IPS DF 6.9 (cell line): Measurements from ENCODE around the gene ATRNL1.
"Not testable (repeated sequence)": the region's sequence is repeated elsewhere in the genome, so short reads cannot be mapped to it uniquely, and the experiment has no call there.

ENCODE experiments used
- DNase-seq: peaks from one replicate; pipeline ENCODE4 v3.0.0-alpha.2; 2013; ENCODE audit warnings: low read depth, low spot score
- H3K27ac ChIP-seq: one replicate; pipeline ENCODE4 v1.5.1; 2013; ENCODE audit warnings: low read length, control low read depth
- H3K27me3 ChIP-seq: 2 replicates; pipeline ENCODE4 v1.6.1; 2013; ENCODE audit warnings: mild to moderate bottlenecking, low read length; ENCODE audit not compliant: control insufficient read depth, insufficient read depth
- H3K36me3 ChIP-seq: 2 replicates; pipeline ENCODE4 v1.6.1; 2013; ENCODE audit warnings: low read length; ENCODE audit not compliant: control insufficient read depth, insufficient read depth
- H3K4me1 ChIP-seq: 2 replicates; pipeline ENCODE4 v1.6.1; 2013; ENCODE audit warnings: low read length; ENCODE audit not compliant: control insufficient read depth, insufficient read depth
- H3K4me3 ChIP-seq: 2 replicates; pipeline ENCODE4 v1.5.1; 2013; ENCODE audit warnings: mild to moderate bottlenecking, low read length
- H3K9me3 ChIP-seq: 2 replicates; pipeline ENCODE4 v1.6.1; 2013; ENCODE audit warnings: low read length, inconsistent platforms; ENCODE audit not compliant: control insufficient read depth, insufficient read depth
- WGBS: extraction: QIAGEN DNeasy Blood & Tissue Kit; methylation state at CpG from one replicate; pipeline ENCODE4 v1.1.7; 2013; ENCODE audit warnings: mixed read lengths, missing lambda C conversion rate; ENCODE audit not compliant: insufficient read length, insufficient coverage; 5-methylcytosine and 5-hydroxymethylcytosine counted together

Gene ATRNL1

GRCh38 chr10:115826396-115826795 is 733.2 kb downstream of the ATRNL1 start:
- no peaks in the 10 kb centered on the region for H3K9me3 ChIP-seq
- no peaks in the 10 kb centered on the region for H3K4me1 ChIP-seq
- H3K36me3 ChIP-seq, result no peaks in the 10 kb centered on the region
- DNase-seq, result no peak
- H3K4me3 ChIP-seq, result no peak overlapping the region
- WGBS, result no CpG with 5 or more reads among the region's 9 CpGs
- H3K27me3 ChIP-seq, result no peaks in the 10 kb centered on the region
- H3K27ac ChIP-seq, result no peak overlapping the region

DNA sequence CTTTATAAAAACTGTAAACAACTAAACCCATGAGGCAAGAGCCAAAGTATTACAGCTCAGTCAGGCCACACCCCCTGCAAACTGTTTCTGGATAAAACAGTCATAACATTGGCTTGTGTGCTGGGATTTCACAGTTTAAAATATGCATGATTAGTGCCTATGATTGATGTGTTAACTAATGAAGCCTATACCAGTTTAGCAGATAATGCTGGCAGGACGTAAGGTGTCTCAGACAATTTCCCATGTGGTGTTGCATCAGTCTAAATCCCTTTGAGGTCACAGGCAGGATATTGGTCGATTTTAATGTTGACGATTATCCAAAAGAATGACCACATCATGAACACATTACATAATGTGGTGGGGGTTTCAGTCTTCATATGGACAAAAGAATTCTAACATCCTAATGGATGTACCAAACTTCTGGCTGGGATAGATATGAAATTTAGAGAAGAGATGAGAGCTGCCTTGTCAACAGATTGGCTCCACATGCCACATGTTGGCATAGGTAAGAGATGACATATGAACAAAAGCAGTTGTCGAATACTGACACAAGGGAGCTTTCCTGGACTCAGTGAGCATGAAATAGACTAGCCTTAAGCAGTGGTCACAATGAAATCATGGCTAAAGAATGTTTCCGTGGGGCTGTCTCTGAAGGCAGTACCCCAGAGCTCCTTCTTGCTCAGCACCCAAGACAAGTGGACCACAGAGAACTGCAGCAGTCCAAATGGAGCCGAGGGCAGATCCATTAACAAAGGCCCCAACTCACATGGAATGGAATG is 734.3 kb downstream of the ATRNL1 start:
- H3K4me1 ChIP-seq, result no peaks in the 10 kb centered on the region
- H3K9me3 ChIP-seq, result no peaks in the 10 kb centered on the region
- H3K36me3 ChIP-seq, result no peaks in the 10 kb centered on the region
- H3K27ac ChIP-seq, result no peak overlapping the region
- WGBS, result no CpG with 5 or more reads among the region's 6 CpGs
- DNase-seq, result no peak
- H3K27me3 ChIP-seq, result no peaks in the 10 kb centered on the region
- no peak overlapping the region for H3K4me3 ChIP-seq

DNA sequence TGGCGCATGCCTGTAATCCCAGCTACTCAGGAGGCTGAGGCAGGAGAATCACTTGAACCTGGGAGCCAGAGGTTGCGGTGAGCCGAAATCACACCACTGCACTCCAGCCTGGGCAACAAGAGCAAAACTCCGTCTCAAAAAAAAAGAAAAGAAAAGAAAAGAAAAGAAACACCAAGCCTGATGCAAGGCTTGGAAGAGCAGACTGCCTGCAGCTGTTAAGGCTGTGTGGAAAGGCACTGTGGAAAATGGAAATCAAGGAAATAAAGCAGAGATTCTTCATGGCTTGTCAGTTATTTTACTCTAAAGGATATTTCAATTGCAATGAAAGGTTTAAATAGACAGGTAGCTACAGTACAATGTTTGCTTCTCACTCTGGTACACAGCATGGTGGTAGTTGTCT is 735.0 kb downstream of the ATRNL1 start:
- H3K4me1 ChIP-seq, H3K27me3 ChIP-seq, H3K36me3 ChIP-seq, H3K27ac ChIP-seq, H3K9me3 ChIP-seq, DNase-seq, H3K4me3 ChIP-seq: not testable (repeated sequence)
- no CpG with 5 or more reads among the region's 4 CpGs for WGBS

DNA sequence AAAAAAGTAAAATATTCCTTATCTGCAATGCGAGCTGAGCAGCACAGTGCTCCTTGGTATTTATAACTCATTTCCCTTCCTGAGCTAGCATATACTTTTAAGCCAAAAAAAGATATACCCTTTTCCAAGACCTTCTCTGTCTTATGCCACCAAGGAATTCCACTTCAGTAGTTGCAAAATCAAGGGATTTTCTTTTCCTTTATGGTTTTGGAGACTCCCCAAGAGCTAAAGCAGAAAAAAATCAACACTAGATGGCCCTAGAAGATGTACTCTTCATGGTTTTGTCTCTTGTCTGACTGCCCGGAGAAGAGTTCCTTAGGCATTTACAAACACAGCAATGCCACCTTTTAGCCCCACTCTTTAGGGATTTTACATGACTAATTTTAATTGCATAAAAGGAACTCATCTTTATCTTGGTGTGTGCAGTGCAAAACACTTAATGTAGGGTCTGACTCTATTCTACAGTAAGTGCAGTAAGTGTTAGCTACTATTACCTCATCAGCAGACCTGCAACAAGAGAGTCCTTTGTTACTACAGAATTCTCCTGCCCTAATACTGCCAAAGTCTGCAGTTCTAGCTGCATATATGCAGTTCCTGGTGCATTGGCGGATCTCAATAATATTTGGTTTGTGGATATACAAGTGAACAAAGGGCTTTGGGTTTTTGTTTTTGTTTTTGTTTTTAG is 736.5 kb downstream of the ATRNL1 start:
- no CpG with 5 or more reads among the region's 3 CpGs for WGBS
- H3K36me3 ChIP-seq, result no peaks in the 10 kb centered on the region
- H3K9me3 ChIP-seq, result no peaks in the 10 kb centered on the region
- H3K27ac ChIP-seq, result no peak overlapping the region
- H3K27me3 ChIP-seq, result no peaks in the 10 kb centered on the region
- no peaks in the 10 kb centered on the region for H3K4me1 ChIP-seq
- no peak overlapping the region for H3K4me3 ChIP-seq
- DNase-seq, result no peak

DNA sequence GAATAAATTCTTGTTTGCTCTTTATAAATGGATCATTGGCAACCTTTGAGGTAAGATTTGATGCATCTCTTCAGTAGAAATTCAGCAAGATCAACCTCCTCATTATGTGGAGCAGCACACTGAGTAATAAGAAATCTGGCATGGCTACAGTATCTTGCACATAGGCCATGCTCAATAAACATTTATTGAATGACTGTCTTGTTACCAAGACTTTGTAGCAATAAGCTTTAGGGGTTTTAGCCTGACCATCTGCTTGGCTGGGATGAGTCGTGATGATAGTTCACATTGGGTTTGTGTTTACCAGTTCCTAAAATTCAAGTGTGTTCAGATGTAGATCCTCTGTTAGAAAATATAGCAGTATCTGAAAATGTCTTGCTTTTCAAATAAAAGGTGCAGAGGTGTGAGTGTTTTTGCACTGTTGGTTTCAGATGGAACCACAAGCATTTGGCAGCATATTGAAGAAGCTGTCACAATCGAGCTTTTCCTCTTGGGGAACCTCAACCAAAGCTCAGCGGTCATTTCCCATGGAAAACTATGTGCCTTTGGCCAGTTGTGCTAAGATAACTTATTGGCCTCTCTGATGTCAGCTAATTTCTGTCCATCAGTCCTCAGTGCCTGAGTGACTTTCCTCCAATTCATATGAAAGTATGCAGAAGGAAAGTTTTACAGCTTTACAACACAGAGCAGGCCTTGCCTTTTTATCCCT is 737.3 kb downstream of the ATRNL1 start:
- Histone ChIP-seq H3K4me3 (no peak overlapping the region), H3K4me1 (no peaks in the 10 kb centered on the region), H3K27ac (no peak overlapping the region), H3K36me3 (no peaks in the 10 kb centered on the region), H3K9me3 (no peaks in the 10 kb centered on the region), H3K27me3 (no peaks in the 10 kb centered on the region)
- no CpG with 5 or more reads among the region's 3 CpGs for WGBS
- DNase-seq, result no peak

GRCh38 chr10:115831016-115831415 is 737.9 kb downstream of the ATRNL1 start:
- no peaks in the 10 kb centered on the region for H3K4me1 ChIP-seq

GRCh38 chr10:115833119-115833518 is 740.0 kb downstream of the ATRNL1 start:
- no CpG with 5 or more reads among the region's 4 CpGs for WGBS
- Histone ChIP-seq H3K4me1 (no peaks in the 10 kb centered on the region), H3K27me3 (no peaks in the 10 kb centered on the region), H3K27ac (no peak overlapping the region), H3K4me3 (no peak overlapping the region), H3K9me3 (no peaks in the 10 kb centered on the region), H3K36me3 (no peaks in the 10 kb centered on the region)
- no peak for DNase-seq

More at GRCh38 chr10:115831016-115831415, 737.9 kb downstream of the ATRNL1 start:
- H3K27me3 ChIP-seq, result no peaks in the 10 kb centered on the region
- WGBS, result no CpG with 5 or more reads among the region's 8 CpGs
- DNase-seq, result no peak
- no peaks in the 10 kb centered on the region for H3K36me3 ChIP-seq
- no peak overlapping the region for H3K27ac ChIP-seq
- H3K4me3 ChIP-seq, result no peak overlapping the region
- no peaks in the 10 kb centered on the region for H3K9me3 ChIP-seq

GRCh38 chr10:115844591-115844990 is 751.4 kb downstream of the ATRNL1 start:
- Histone ChIP-seq H3K4me1 (no peaks in the 10 kb centered on the region), H3K27me3 (no peaks in the 10 kb centered on the region), H3K27ac (no peak overlapping the region), H3K36me3 (no peaks in the 10 kb centered on the region), H3K4me3 (no peak overlapping the region), H3K9me3 (no peaks in the 10 kb centered on the region)
- DNase-seq, result no peak
- WGBS, result no CpG with 5 or more reads among the region's 3 CpGs

- Histone ChIP-seq H3K36me3 (no peaks in the 10 kb centered on the region), H3K27me3 (no peaks in the 10 kb centered on the region), H3K4me1 (no peaks in the 10 kb centered on the region), H3K4me3 (no peak overlapping the region), H3K9me3 (no peaks in the 10 kb centered on the region), H3K27ac (no peak overlapping the region)
- DNase-seq, result no peak
- no CpG with 5 or more reads among the region's 1 CpG for WGBS
Measured at GRCh38 chr10:115845921-115846320, 752.8 kb downstream of the ATRNL1 start.

- H3K27ac ChIP-seq, result no peak overlapping the region
- no peak for DNase-seq
- no peaks in the 10 kb centered on the region for H3K27me3 ChIP-seq
- H3K9me3 ChIP-seq, result no peaks in the 10 kb centered on the region
- H3K4me1 ChIP-seq, result no peaks in the 10 kb centered on the region
- no peaks in the 10 kb centered on the region for H3K36me3 ChIP-seq
- H3K4me3 ChIP-seq, result no peak overlapping the region
- no CpG with 5 or more reads among the region's 1 CpG for WGBS
Measured at GRCh38 chr10:115846528-115846927, 753.4 kb downstream of the ATRNL1 start.
